Naive thymus-derived CD4-positive, alpha-beta T cell (primary cell): Measurements from ENCODE around the gene BTBD2. TPM values are rescaled to one million over a fixed set of nuclear protein-coding genes. Genes with fewer than 3 reads are reported as not detected.
A peak's percentile ranks its signal among the peaks of the same experiment; 100 is the strongest.

Experiments
- ATAC-seq: fragments of 150-1000 bp; cut with Tn5 transposase; 2 replicates; pipeline ENCODE4 v1.10.0; 2021; ENCODE audit warnings: mild to moderate bottlenecking, moderate library complexity
- CTCF ChIA-PET: fragments of 350-600 bp; sonication (Branson Sonifier 250); formaldehyde crosslinking; loops from one replicate; lab custom pipeline; 2021; ENCODE audit warnings: antibody characterized with exemption; lab: Charles Lee
- POLR2A ChIA-PET: fragments of 350-600 bp; sonication (Branson Sonifier 250); formaldehyde crosslinking; loops from one replicate; lab custom pipeline; 2021; ENCODE audit warnings: antibody characterized with exemption, inconsistent platforms; lab: Charles Lee
- DNase-seq, 9 donors: peaks; one replicate each; pipeline versions ENCODE4 v3.0.0 to v3.0.0-alpha.2; 2020 to 2022; ENCODE audit warnings: mixed read lengths in 1 of 9
- H3K27ac ChIP-seq: one replicate; pipeline ENCODE4 v1.7.0; 2013; ENCODE audit warnings: mild to moderate bottlenecking, low read depth, low read length, moderate library complexity
- H3K27me3 ChIP-seq, 2 donors: one replicate each; pipeline ENCODE4 v1.7.0; 2013; ENCODE audit warnings: low read length in 2 of 2, mild to moderate bottlenecking in 2 of 2, moderate library complexity in 2 of 2; ENCODE audit not compliant: control insufficient read depth in 2 of 2, insufficient read depth in 2 of 2
- H3K36me3 ChIP-seq, 3 experiments: 1 replicate in 2 of 3; 2 replicates in 1 of 3; pipeline ENCODE4 v1.7.0; 2013; ENCODE audit warnings: low read length in 3 of 3, mild to moderate bottlenecking in 3 of 3, moderate library complexity in 1 of 3; ENCODE audit not compliant: insufficient read depth in 3 of 3, control insufficient read depth in 2 of 3
- H3K4me1 ChIP-seq, 2 donors: one replicate each; pipeline ENCODE4 v1.7.0; 2013; ENCODE audit warnings: low read length in 2 of 2, mild to moderate bottlenecking in 2 of 2, moderate library complexity in 1 of 2; ENCODE audit not compliant: control insufficient read depth in 2 of 2, insufficient read depth in 2 of 2
- H3K4me3 ChIP-seq: 2 replicates; pipeline ENCODE4 v1.7.0; 2013; ENCODE audit warnings: mild to moderate bottlenecking, low read length
- H3K9me3 ChIP-seq, 3 experiments: 1 replicate in 2 of 3; 2 replicates in 1 of 3; pipeline ENCODE4 v1.7.0; 2013; ENCODE audit warnings: low read length in 3 of 3; ENCODE audit not compliant: control insufficient read depth in 2 of 3
- H3K27ac Mint-ChIP-seq, 9 donors: one replicate each; pipeline ENCODE4 v1.8.0; 2020 to 2022; ENCODE audit warnings: mixed read lengths in 9 of 9, mild to moderate bottlenecking in 8 of 9, moderate library complexity in 5 of 9, inconsistent platforms in 2 of 9
- H3K27me3 Mint-ChIP-seq, 5 donors: one replicate each; pipeline ENCODE4 v1.8.0; 2021 to 2022; ENCODE audit warnings: mixed read lengths in 5 of 5, mild to moderate bottlenecking in 1 of 5
- H3K36me3 Mint-ChIP-seq, 5 donors: one replicate each; pipeline ENCODE4 v1.8.0; 2020 to 2022; ENCODE audit warnings: mixed read lengths in 5 of 5, mild to moderate bottlenecking in 3 of 5, inconsistent platforms in 1 of 5
- H3K4me1 Mint-ChIP-seq, 7 donors: one replicate each; pipeline ENCODE4 v1.8.0; 2020 to 2022; ENCODE audit warnings: mixed read lengths in 7 of 7, mild to moderate bottlenecking in 3 of 7, inconsistent platforms in 1 of 7
- H3K4me3 Mint-ChIP-seq, 10 donors: one replicate each; pipeline ENCODE4 v1.8.0; 2020 to 2022; ENCODE audit warnings: mild to moderate bottlenecking in 10 of 10, mixed read lengths in 10 of 10, moderate library complexity in 6 of 10, inconsistent platforms in 2 of 10
- H3K9me3 Mint-ChIP-seq, 11 donors: one replicate each; pipeline ENCODE4 v1.8.0; 2020 to 2022; ENCODE audit warnings: mixed read lengths in 11 of 11, mild to moderate bottlenecking in 4 of 11, inconsistent platforms in 1 of 11, moderate library complexity in 1 of 11
- intact Hi-C, 2 donors: fragments of 100-400 bp; cut with micrococcal nuclease; formaldehyde crosslinking; loops; one replicate each; pipeline ENCODE4 v1.15.1; 2023
- polyA plus RNA-seq, 2 donors: library from polyadenylated mRNA; unstranded; fragments of 300-500 nt; fragmentation: Illumina TruSeq; gene quantifications; one replicate each; pipeline ENCODE4 v1.2.3, GENCODE V29; 2021
- total RNA-seq, 6 experiments: library from RNA in 5 of 6; stranded (reverse) in 5 of 6; gene quantifications; 1 replicate in 5 of 6; 2 replicates in 1 of 6; pipeline ENCODE4 v1.2.3 and lab custom pipeline; 2021 to 2026

Gene BTBD2
- total and polyA plus RNA-seq, 7 experiments from 2014 or later, result 5.2 to 70.8 (median 62.5) TPM

DNA sequence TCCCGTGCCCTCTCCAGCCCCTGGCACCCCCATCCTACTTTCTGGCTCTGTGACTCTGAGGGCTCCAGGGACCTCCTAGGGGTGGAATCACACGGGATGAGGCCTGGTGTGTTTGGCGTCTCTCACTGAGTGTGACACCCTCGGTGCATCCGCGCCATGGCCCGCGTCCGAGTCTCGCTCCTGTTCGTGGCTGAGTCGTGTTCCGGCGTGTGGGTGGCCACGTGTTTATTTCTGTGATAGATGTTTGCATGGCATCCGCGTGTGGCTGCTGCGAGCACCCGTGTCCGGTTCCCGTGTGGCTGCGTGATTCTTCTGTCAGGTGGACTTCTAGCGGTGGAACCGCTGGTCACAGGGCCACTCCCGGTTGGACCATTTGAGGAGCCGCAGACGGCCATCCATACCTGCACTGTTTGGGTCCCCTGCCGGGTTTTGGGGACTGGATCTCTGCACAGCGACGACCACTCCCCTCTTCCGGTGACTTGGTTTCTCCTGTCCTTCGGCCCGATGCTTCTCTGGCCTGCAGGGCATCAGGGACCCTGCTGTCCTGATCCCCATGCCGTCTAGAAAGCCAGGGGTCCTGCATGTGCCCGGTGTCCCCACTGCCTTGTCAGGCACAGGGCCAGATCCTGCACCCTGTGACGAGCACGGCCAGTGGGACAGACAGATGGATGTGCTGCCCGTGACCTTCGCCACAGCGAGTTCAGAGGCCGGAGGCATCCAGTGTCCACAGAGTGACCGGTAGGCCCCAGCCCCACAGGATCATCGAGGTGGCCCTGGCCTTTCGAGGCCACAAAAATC lies 66.0 kb downstream of the BTBD2 start:
- Mint-ChIP-seq H3K36me3 (peaks cover 0 to 4% (median 0%) of the 10 kb centered on the region in 5 donors), H3K27ac (peak overlapping the region in 3 of 9 donors; percentile 28 to 48 (median 39)), H3K27me3 (no peaks in the 10 kb centered on the region), H3K4me3 (peak overlapping the region in 1 of 10 donors; percentile 25), H3K4me1 (peaks cover 6 to 59% (median 26%) of the 10 kb centered on the region in 7 donors), H3K9me3 (no peaks in the 10 kb centered on the region)
- ChIA-PET POLR2A (no interaction called here), CTCF (no interaction called here)
- intact Hi-C loops, result no loop called here
- peaks cover 0 to 37% (median 0%) of the 10 kb centered on the region in 3 experiments for H3K36me3 ChIP-seq
- H3K27me3 ChIP-seq, result no peaks in the 10 kb centered on the region
- H3K27ac ChIP-seq, result no peak overlapping the region
- DNase-seq, result no peak
- ATAC-seq, result no peak
- no peak overlapping the region for H3K4me3 ChIP-seq
- H3K4me1 ChIP-seq, result peaks cover 0 to 7% of the 10 kb centered on the region in 2 donors
- H3K9me3 ChIP-seq, result no peaks in the 10 kb centered on the region

DNA sequence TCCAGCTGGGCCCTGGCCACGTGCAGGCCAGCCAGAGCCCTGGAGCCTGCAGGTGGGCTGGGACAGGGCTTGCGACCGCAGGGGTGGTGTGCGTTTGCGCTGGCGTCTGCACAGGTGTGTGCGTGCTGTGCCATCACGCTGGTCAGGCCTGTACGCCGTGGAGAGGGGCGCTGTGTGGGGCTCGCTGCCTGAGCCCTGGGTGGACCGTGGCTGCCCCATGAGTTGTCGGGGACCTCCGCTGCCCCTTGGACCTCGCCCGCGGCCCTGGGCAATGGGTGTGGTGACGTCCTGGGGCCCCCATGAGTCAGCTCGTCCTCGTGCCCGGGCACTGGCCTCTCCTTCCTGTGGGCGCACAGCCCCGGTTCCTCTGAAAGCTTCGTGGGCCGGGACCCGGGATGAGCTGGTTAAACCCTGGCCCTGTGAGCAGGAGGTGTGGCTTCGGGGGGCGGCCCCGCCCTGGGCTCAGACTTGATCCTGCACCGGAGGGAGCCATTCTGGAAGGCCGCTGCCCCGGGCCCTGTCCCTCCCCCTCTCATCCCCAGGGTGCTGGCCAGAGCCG lies 67.8 kb downstream of the BTBD2 start:
- Histone ChIP-seq H3K4me3 (no peak overlapping the region), H3K36me3 (peaks cover 0 to 26% (median 0%) of the 10 kb centered on the region in 3 experiments), H3K27ac (no peak overlapping the region), H3K4me1 (peaks cover 14 to 19% of the 10 kb centered on the region in 2 donors), H3K27me3 (no peaks in the 10 kb centered on the region), H3K9me3 (no peaks in the 10 kb centered on the region)
- ChIA-PET POLR2A (no interaction called here), CTCF (no interaction called here)
- H3K36me3 Mint-ChIP-seq, result peaks cover 0 to 9% (median 0%) of the 10 kb centered on the region in 5 donors
- ATAC-seq, result peak; percentile 10
- no peak for DNase-seq
- intact Hi-C loops, result no loop called here
- no peak overlapping the region for H3K27ac Mint-ChIP-seq
- no peaks in the 10 kb centered on the region for H3K27me3 Mint-ChIP-seq
- H3K4me3 Mint-ChIP-seq, result no peak overlapping the region
- no peaks in the 10 kb centered on the region for H3K9me3 Mint-ChIP-seq
- H3K4me1 Mint-ChIP-seq, result peaks cover 19 to 69% (median 41%) of the 10 kb centered on the region in 7 donors

DNA sequence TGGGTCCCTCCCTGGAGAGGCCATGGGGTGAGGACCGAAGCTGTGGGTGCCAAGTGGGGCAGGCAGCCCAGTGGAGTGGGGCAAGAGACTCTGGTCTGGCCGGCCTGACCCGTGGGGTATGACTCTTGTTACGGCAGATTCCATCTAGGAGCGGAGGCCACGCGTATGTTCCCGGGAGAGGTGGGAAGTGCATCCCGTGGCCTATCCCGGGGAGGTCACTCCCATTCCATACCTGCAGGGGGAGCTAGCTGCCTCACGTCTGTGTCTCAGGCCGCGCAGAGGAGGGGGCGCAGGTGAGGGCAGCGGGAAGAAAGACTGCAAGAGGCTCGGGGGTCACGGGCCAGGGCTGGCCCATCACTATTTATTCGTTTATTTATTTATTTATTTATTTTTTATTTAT lies 69.6 kb downstream of the BTBD2 start:
- Histone ChIP-seq H3K9me3 (no peaks in the 10 kb centered on the region), H3K4me1 (peaks cover 14 to 19% of the 10 kb centered on the region in 2 donors), H3K27me3 (no peaks in the 10 kb centered on the region), H3K36me3 (peaks cover 0 to 27% (median 0%) of the 10 kb centered on the region in 3 experiments), H3K27ac (no peak overlapping the region), H3K4me3 (no peak overlapping the region)
- peaks cover 21 to 60% (median 37%) of the 10 kb centered on the region in 7 donors for H3K4me1 Mint-ChIP-seq
- H3K4me3 Mint-ChIP-seq, result peak overlapping the region in 6 of 10 donors; percentile 12 to 55 (median 35)
- CTCF ChIA-PET, result interaction anchor here (0.6 to 0.9 kb wide), 3 partner anchors 21 to 585 kb away, joined by 3 read pairs; no protein-coding TSS in a partner anchor
- intact Hi-C loops, result no loop called here
- H3K27me3 Mint-ChIP-seq, result no peaks in the 10 kb centered on the region
- H3K9me3 Mint-ChIP-seq, result no peaks in the 10 kb centered on the region
- POLR2A ChIA-PET, result interaction anchor here (0.6 to 0.7 kb wide), 4 partner anchors 73 to 1622 kb away, joined by 3 to 4 read pairs (median 3); no protein-coding TSS in a partner anchor
- peak overlapping the region; percentile 15 to 84 (median 67) for H3K27ac Mint-ChIP-seq
- no peak for ATAC-seq
- DNase-seq, result peak in 5 of 9 donors; percentile 23 to 40 (median 29)
- H3K36me3 Mint-ChIP-seq, result peaks cover 0 to 9% (median 0%) of the 10 kb centered on the region in 5 donors

DNA sequence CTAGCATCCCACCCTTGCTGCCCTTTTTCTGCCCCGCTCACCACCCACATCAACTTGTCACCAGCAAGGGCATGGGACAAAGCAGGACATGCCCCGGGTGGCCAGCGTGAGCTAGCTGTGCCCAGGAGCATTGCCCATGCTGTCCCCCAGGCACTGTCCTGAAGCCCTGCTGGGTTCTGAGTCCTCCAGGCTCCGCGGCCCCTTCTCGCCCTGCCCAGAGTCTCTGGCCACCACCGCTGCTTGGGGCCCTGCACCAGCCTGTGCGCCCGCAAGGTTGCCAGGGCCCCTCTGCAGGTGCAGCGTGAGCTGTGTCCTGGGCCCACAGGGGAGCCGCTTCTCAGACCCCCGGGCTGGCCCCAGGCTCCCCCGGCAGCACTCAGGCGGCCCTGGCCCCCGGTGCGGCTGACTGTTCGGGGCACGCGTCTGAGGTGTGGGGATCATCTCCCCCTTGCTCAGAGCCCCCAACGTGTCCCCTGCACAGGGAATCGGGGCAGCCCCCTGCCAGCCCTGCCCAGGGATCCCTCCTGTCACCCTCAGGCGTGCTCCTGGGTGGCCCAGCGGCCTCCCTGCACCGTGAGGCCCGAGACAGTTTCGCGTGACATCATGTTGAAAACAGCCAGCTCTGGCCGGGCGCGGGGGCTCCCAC lies 70.5 kb downstream of the BTBD2 start:
- Histone ChIP-seq H3K4me3 (no peak overlapping the region), H3K27ac (peak overlapping the region; percentile 98), H3K9me3 (no peaks in the 10 kb centered on the region), H3K27me3 (no peaks in the 10 kb centered on the region), H3K4me1 (peaks cover 17 to 24% of the 10 kb centered on the region in 2 donors), H3K36me3 (peaks cover 0 to 24% (median 0%) of the 10 kb centered on the region in 3 experiments)
- Mint-ChIP-seq H3K27me3 (peaks cover 0 to 2% (median 0%) of the 10 kb centered on the region in 5 donors), H3K9me3 (no peaks in the 10 kb centered on the region), H3K4me3 (peak overlapping the region in 5 of 10 donors; percentile 18 to 93 (median 54)), H3K27ac (peak overlapping the region in 5 of 9 donors; percentile 17 to 84 (median 74)), H3K36me3 (peaks cover 0 to 10% (median 0%) of the 10 kb centered on the region in 5 donors), H3K4me1 (peaks cover 24 to 56% (median 38%) of the 10 kb centered on the region in 7 donors)
- CTCF ChIA-PET, result interaction anchor here (0.6 kb wide), 2 partner anchors 8 to 198 kb away, joined by 3 read pairs; no protein-coding TSS in a partner anchor
- DNase-seq, result no peak
- no peak for ATAC-seq
- POLR2A ChIA-PET, result interaction anchor here (0.6 to 0.7 kb wide), 3 partner anchors 48 to 1623 kb away, joined by 3 read pairs; no protein-coding TSS in a partner anchor
- intact Hi-C loops, result no loop called here

DNA sequence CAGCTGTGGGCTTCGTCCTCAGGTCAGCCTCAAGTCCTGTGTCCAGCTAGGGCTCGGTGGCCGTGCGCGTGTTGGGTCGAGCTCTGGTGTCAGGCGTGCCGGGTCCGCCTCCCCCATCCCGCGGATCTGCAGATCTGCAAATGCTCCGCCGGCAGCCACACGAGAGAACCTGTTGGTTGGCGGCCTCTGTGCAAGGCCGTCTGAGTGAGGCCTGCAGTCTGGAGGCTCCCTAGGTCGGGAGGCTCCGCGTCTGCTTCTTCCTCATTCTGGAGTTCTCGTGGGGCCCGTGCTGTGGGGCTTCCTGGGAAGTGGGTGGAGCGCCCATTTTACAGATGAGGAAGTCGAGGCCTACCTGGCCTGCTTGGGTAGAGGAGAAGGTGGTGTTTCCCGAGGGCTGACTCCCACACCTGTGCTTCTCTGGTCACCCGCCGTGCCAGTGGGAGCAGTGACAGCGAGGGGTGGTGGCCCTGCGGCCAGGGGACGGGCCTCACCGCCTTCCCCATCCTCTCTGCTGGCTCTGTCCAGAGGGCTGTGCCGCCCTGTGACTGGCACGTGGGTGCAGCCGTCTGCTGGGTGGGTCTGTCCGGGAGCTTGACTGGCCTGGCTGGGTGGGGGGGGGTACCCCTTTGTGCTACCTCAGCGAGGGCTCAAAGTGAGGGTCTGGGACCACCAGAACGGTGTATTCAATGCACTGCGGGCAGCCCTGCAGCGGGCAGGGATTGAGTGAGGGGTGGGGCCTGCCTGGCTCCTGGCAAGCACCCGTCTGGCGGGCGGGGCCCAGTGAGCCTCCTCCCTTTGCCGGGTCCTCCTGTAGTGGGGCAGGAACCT lies 71.2 kb downstream of the BTBD2 start:
- H3K4me1 ChIP-seq, result peaks cover 21 to 32% of the 10 kb centered on the region in 2 donors
- intact Hi-C loops, result no loop called here
- Mint-ChIP-seq H3K27me3 (peaks cover 0 to 2% (median 0%) of the 10 kb centered on the region in 5 donors), H3K9me3 (peaks cover 0 to 1% (median 0%) of the 10 kb centered on the region in 11 donors), H3K4me1 (peaks cover 24 to 54% (median 37%) of the 10 kb centered on the region in 7 donors), H3K4me3 (peak overlapping the region; percentile 21 to 96 (median 55)), H3K27ac (peak overlapping the region in 7 of 9 donors; percentile 5 to 87 (median 71)), H3K36me3 (peaks cover 0 to 11% (median 0%) of the 10 kb centered on the region in 5 donors)
- H3K4me3 ChIP-seq, result no peak overlapping the region
- peak overlapping the region; percentile 98 for H3K27ac ChIP-seq
- no peaks in the 10 kb centered on the region for H3K27me3 ChIP-seq
- ChIA-PET CTCF (interaction anchor here (0.6 kb wide), 1 partner anchor 199 kb away, joined by 3 read pairs; no protein-coding TSS in a partner anchor), POLR2A (interaction anchor here (1.3 kb wide), 1 partner anchor 104 kb away, joined by 3 read pairs; no protein-coding TSS in a partner anchor)
- peaks cover 0 to 19% (median 0%) of the 10 kb centered on the region in 3 experiments for H3K36me3 ChIP-seq
- DNase-seq (no peak), ATAC-seq (no peak)
- H3K9me3 ChIP-seq, result no peaks in the 10 kb centered on the region
